H9 (cell line): Measurements from ENCODE around the gene WDR7. TPM values are rescaled to one million over a fixed set of nuclear protein-coding genes. Genes with fewer than 3 reads are reported as not detected.

Experiments used
- DNase-seq: peaks from one replicate; pipeline ENCODE4 v3.0.0-alpha.2; 2017
- H2AFZ ChIP-seq: one replicate; pipeline ENCODE4 v1.6.1; 2013; ENCODE audit warnings: mild to moderate bottlenecking, low read length, control low read depth, moderate library complexity
- H2AK5ac ChIP-seq: 2 replicates; pipeline ENCODE4 v1.6.1; 2013; ENCODE audit warnings: low read length, control low read depth, mixed read lengths; ENCODE audit not compliant: insufficient read length
- H2BK120ac ChIP-seq: one replicate; pipeline ENCODE4 v1.6.1; 2013; ENCODE audit warnings: low read depth, mild to moderate bottlenecking, low read length, control low read depth, inconsistent platforms; ENCODE audit not compliant: poor library complexity, severe bottlenecking
- H2BK12ac ChIP-seq: 2 replicates; pipeline ENCODE4 v1.6.1; 2013; ENCODE audit warnings: low read length, control low read depth, mixed read lengths, low read depth; ENCODE audit not compliant: insufficient read length
- H2BK15ac ChIP-seq: 2 replicates; pipeline ENCODE4 v1.6.1; 2013; ENCODE audit warnings: low read depth, low read length, control low read depth
- H2BK20ac ChIP-seq: one replicate; pipeline ENCODE4 v1.6.1; 2013; ENCODE audit warnings: low read depth, mild to moderate bottlenecking, low read length, control low read depth, inconsistent platforms; ENCODE audit not compliant: poor library complexity, severe bottlenecking
- H2BK5ac ChIP-seq: 2 replicates; pipeline ENCODE4 v1.6.1; 2013; ENCODE audit warnings: low read length, control low read depth, mixed read lengths; ENCODE audit not compliant: insufficient read length
- H3K14ac ChIP-seq: 2 replicates; pipeline ENCODE4 v1.6.1; 2013; ENCODE audit warnings: low read length, control low read depth; ENCODE audit not compliant: insufficient read depth
- H3K18ac ChIP-seq: 2 replicates; pipeline ENCODE4 v1.6.1; 2013; ENCODE audit warnings: low read depth, mild to moderate bottlenecking, mixed read lengths, low read length, control low read depth; ENCODE audit not compliant: insufficient read length
- H3K23ac ChIP-seq: 2 replicates; pipeline ENCODE4 v1.6.1; 2013; ENCODE audit warnings: low read length, control low read depth, mixed read lengths, low read depth; ENCODE audit not compliant: insufficient read length
- H3K23me2 ChIP-seq: 2 replicates; pipeline ENCODE4 v1.6.1; 2013; ENCODE audit warnings: low read depth, mild to moderate bottlenecking, mixed read lengths, low read length, control low read depth; ENCODE audit not compliant: insufficient read length, poor library complexity, severe bottlenecking
- H3K27ac ChIP-seq: 2 replicates; pipeline ENCODE4 v1.5.1; 2013; ENCODE audit warnings: low read length, control low read depth, mixed read lengths, low read depth; ENCODE audit not compliant: insufficient read length
- H3K27me3 ChIP-seq: 2 replicates; pipeline ENCODE4 v1.6.1; 2013; ENCODE audit warnings: low read length, control low read depth, inconsistent platforms; ENCODE audit not compliant: insufficient read depth
- H3K4ac ChIP-seq: 2 replicates; pipeline ENCODE4 v1.6.1; 2013; ENCODE audit warnings: low read depth, mild to moderate bottlenecking, control low read depth, inconsistent platforms, low read length, moderate library complexity
- H3K4me1 ChIP-seq: 2 replicates; pipeline ENCODE4 v1.6.1; 2013; ENCODE audit warnings: low read length, control low read depth, inconsistent platforms; ENCODE audit not compliant: insufficient read depth
- H3K4me2 ChIP-seq: 2 replicates; pipeline ENCODE4 v1.6.1; 2013; ENCODE audit warnings: low read length, control low read depth, mixed read lengths; ENCODE audit not compliant: insufficient read length, insufficient read depth
- H3K56ac ChIP-seq: 2 replicates; pipeline ENCODE4 v1.6.1; 2013; ENCODE audit warnings: low read depth, mild to moderate bottlenecking, mixed read lengths, low read length, control low read depth; ENCODE audit not compliant: insufficient read length
- H3K79me1 ChIP-seq: 2 replicates; pipeline ENCODE4 v1.6.1; 2013; ENCODE audit warnings: low read depth, mild to moderate bottlenecking, moderate library complexity, low read length, control low read depth, inconsistent platforms; ENCODE audit not compliant: insufficient read depth, poor library complexity, severe bottlenecking
- H3K79me2 ChIP-seq: 2 replicates; pipeline ENCODE4 v1.6.1; 2013; ENCODE audit warnings: low read length, control low read depth, inconsistent platforms; ENCODE audit not compliant: insufficient read depth
- H3K9ac ChIP-seq: 2 replicates; pipeline ENCODE4 v1.6.1; 2013; ENCODE audit warnings: low read length, control low read depth, mixed read lengths; ENCODE audit not compliant: insufficient read length; ENCODE audit errors: extremely low read depth
- H3K9me3 ChIP-seq: one replicate; pipeline ENCODE4 v1.6.1; 2013; ENCODE audit warnings: low read depth, low read length, inconsistent platforms; ENCODE audit not compliant: control insufficient read depth
- H3T11ph ChIP-seq: one replicate; pipeline ENCODE4 v1.6.1; 2013; ENCODE audit warnings: mild to moderate bottlenecking, low read length, control low read depth, inconsistent platforms
- H4K20me1 ChIP-seq: one replicate; pipeline ENCODE4 v1.6.1; 2013; ENCODE audit not compliant: control insufficient read depth, insufficient read length, insufficient read depth
- H4K5ac ChIP-seq: 2 replicates; pipeline ENCODE4 v1.6.1; 2013; ENCODE audit warnings: low read depth, mild to moderate bottlenecking, mixed read lengths, low read length, control low read depth; ENCODE audit not compliant: insufficient read length
- H4K8ac ChIP-seq: replicated peaks from 2 replicates; pipeline ENCODE4 v1.6.1; 2013; ENCODE audit warnings: low read length, control low read depth, mixed read lengths, low read depth; ENCODE audit not compliant: insufficient read length
- H4K91ac ChIP-seq: 2 replicates; pipeline ENCODE4 v1.6.1; 2013; ENCODE audit warnings: low read depth, mild to moderate bottlenecking, moderate library complexity, mixed read lengths, low read length, control low read depth; ENCODE audit not compliant: insufficient read length
- H3K27ac Mint-ChIP-seq, 3 experiments: 2 replicates in 2 of 3; 3 replicates in 1 of 3; pipeline ENCODE4 v1.8.0; 2020 to 2021; ENCODE audit warnings: mixed read lengths in 3 of 3, mild to moderate bottlenecking in 1 of 3, moderate library complexity in 1 of 3
- H3K27me3 Mint-ChIP-seq: 2 replicates; pipeline ENCODE4 v1.8.0; 2021; ENCODE audit warnings: low read depth, mild to moderate bottlenecking, moderate library complexity, mixed read lengths
- H3K36me3 Mint-ChIP-seq, 3 experiments: 2 replicates in 2 of 3; 3 replicates in 1 of 3; pipeline ENCODE4 v1.8.0; 2020 to 2021; ENCODE audit warnings: low read depth in 3 of 3, mixed read lengths in 3 of 3; ENCODE audit not compliant: insufficient read depth in 1 of 3
- H3K4me1 Mint-ChIP-seq, 2 experiments: 2 replicates each; pipeline ENCODE4 v1.8.0; 2020; ENCODE audit warnings: mixed read lengths in 2 of 2
- H3K4me3 Mint-ChIP-seq, 2 experiments: 2 replicates in 1 of 2; 3 replicates in 1 of 2; pipeline ENCODE4 v1.8.0; 2020 to 2021; ENCODE audit warnings: mild to moderate bottlenecking in 2 of 2, mixed read lengths in 2 of 2, moderate library complexity in 1 of 2
- H3K9me3 Mint-ChIP-seq, 2 experiments: 2 replicates in 1 of 2; 3 replicates in 1 of 2; pipeline ENCODE4 v1.8.0; 2020; ENCODE audit warnings: mild to moderate bottlenecking in 2 of 2, mixed read lengths in 2 of 2, moderate library complexity in 1 of 2
- CTCF ChIP-seq: fragments of 200-600 bp; sonication (generic); conservative IDR thresholded peaks from 3 replicates; pipeline ENCODE4 v1.8.0; 2021; ENCODE audit warnings: antibody characterized with exemption, mild to moderate bottlenecking
- total RNA-seq: library from RNA; stranded (reverse); gene quantifications from 2 replicates; pipeline ENCODE4 v1.2.1, GENCODE V29; 2021

Gene WDR7
- total RNA-seq, 1 experiment from 2014 or later, result 14.8 TPM

DNA sequence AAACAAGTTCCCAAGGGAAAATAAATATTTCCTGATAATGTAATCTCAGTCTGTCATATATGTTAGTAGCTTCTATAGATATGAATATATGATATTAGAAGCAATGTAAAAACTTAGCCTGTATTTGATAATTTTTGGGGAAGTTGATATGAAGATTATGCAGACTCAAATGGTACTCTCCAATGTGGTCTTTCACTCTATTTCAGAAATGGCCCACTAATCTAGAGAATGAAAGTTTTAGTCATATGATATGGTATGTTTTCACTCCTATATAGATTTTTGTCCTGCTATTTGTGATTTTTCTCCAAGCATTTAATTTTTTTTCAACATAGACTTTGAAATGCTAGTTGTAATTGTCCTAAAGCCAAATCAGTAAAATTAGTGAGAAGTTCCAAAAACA, 259.1 kb downstream of the WDR7 start:
- Histone ChIP-seq H3K56ac (no peak overlapping the region), H4K5ac (no peak overlapping the region), H2AK5ac (no peak overlapping the region), H3K4ac (no peak overlapping the region), H2BK12ac (no peak overlapping the region), H3K27ac (no peak overlapping the region), H3K4me2 (no peak overlapping the region), H2BK15ac (no peak overlapping the region), H4K91ac (no peak overlapping the region), H3K4me1 (no peaks in the 10 kb centered on the region), H4K20me1 (no peaks in the 10 kb centered on the region), H3K79me2 (no peaks in the 10 kb centered on the region), H3K18ac (no peak overlapping the region), H2BK5ac (no peak overlapping the region), H3T11ph (no peak overlapping the region), H2BK120ac (no peak overlapping the region), H3K14ac (no peak overlapping the region), H2BK20ac (no peak overlapping the region), H2AFZ (no peak overlapping the region), H4K8ac (no peak overlapping the region), H3K27me3 (no peaks in the 10 kb centered on the region), H3K9ac (no peak overlapping the region), H3K79me1 (no peaks in the 10 kb centered on the region), H3K23ac (no peak overlapping the region), H3K23me2 (no peaks in the 10 kb centered on the region), H3K9me3 (no peaks in the 10 kb centered on the region)
- no peak for DNase-seq
- H3K4me1 Mint-ChIP-seq, result peaks cover 5 to 9% of the 10 kb centered on the region in 2 experiments; a peak in 3 of 4 replicates
- no peak overlapping the region for H3K4me3 Mint-ChIP-seq
- no peaks in the 10 kb centered on the region for H3K9me3 Mint-ChIP-seq
- no peak for TF ChIP-seq CTCF
- no peak overlapping the region for H3K27ac Mint-ChIP-seq
- H3K27me3 Mint-ChIP-seq, result no peaks in the 10 kb centered on the region
- H3K36me3 Mint-ChIP-seq, result no peaks in the 10 kb centered on the region
